HG03039 (cell line): ENCODE measurements around the gene HOXB8.

Experiments
- ATAC-seq: cut with Tn5 transposase; IDR thresholded peaks from one replicate; pipeline ENCODE4 v1.9.1; 2021; ENCODE audit warnings: mild to moderate bottlenecking, moderate library complexity; ENCODE audit not compliant: unreplicated experiment

Gene HOXB8

DNA sequence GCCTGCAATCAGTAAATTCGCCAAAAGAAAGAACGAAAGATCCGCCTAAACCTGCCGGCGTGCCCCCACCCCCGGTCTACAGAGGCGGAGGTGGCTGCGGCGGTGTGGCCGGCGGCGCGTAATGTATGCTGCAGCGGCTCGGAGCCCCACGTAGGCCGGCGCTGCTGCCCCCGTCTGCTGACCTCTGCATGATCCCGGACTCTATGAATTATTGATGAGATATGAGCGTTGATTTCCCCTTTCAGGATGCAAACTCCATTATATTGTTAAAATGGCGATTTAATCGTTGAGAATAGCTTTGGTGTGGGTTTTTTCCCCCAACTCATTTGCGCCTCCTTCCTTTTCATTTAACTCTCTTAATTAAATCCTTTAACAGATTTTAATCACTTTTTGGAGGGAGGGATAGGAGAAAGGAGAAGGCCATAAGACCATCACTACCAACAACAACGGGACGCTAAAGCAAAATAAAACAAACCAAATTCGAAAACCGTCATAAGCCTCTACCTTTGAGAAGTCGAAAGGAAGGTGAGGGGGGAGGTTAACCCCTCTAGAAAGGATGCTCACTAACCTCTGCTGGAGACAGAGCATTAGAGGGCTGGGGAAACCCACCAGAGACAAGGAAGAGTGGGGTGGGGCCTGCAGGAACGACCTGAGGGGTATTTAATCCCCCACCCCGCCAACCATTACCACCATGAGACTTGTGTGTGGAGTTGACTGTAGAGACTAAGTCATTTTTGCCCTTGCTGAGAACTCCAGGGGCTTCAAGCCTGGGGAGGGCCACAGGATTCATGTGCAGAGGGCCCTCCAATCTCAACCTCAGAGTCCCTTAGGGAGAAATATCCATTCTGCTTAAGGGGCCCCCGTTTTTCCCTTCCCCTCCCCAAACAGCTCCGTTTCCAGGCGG, 28.5 kb downstream of the HOXB8 start:
- ATAC-seq: no peak

DNA sequence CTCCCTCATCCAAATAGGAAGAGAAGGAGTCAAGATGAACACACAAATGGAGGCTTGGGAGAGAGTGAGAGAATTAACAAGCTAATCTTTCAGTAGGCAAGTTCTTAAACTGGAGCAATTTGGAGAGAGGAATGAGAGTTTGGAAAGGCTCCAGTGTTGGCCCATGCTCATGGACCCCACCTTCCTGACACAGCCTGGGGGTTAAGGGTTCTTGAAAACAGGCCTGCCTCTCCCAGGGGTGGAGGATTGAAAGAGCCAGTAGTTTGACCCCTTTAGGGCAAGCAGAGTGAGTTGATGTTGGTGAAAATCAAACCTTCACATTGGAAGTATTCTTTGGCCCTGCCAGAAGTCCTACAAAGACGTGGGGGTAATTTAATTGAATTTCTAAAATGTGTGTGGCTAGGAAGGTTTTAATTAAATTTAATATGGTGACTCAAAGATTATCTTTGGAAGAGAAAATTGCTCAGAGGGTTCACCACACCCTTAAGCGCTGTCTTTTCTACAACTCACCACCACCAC, 30.8 kb downstream of the HOXB8 start:
- no peak for ATAC-seq

DNA sequence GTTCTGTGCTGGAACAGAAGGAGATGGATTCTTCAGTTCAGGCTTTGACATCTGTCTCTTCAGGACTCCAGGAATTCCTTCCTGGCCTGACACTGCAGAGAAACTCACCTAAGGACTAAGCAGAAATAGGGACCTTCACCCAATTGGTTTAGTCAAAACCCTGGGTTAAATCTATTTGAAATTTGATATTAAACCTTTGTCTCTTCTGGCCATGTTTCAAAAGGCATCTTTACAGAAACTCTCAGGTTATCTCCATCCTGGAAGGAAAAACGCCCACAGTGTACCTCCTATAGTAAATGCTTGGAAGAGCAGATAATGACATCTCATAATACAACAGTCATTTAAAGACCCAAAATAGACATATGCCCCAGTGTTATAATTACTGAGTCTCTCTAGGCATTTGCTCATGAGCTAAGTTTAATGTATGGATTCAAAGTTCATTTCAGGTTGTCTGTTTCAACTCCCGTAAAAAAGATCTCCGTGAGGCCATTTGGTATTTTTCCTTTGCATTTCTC, 31.3 kb downstream of the HOXB8 start:
- no peak for ATAC-seq

DNA sequence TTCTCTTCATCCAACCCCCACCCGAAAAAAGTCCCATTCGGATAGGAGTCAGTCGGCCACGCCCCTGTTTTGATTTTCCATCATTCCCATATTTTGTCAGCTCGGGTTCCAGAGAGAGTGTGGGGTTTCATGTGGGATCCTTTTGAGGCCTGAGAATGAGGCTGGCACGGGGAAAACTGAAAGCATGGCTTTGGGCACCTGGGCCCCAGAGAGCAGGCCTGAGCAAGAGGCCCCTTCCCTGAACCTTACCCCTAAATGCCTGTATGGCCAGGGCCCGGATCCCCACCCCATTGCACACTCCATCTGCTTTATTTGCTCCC, 32.4 kb downstream of the HOXB8 start:
- ATAC-seq: no peak

DNA sequence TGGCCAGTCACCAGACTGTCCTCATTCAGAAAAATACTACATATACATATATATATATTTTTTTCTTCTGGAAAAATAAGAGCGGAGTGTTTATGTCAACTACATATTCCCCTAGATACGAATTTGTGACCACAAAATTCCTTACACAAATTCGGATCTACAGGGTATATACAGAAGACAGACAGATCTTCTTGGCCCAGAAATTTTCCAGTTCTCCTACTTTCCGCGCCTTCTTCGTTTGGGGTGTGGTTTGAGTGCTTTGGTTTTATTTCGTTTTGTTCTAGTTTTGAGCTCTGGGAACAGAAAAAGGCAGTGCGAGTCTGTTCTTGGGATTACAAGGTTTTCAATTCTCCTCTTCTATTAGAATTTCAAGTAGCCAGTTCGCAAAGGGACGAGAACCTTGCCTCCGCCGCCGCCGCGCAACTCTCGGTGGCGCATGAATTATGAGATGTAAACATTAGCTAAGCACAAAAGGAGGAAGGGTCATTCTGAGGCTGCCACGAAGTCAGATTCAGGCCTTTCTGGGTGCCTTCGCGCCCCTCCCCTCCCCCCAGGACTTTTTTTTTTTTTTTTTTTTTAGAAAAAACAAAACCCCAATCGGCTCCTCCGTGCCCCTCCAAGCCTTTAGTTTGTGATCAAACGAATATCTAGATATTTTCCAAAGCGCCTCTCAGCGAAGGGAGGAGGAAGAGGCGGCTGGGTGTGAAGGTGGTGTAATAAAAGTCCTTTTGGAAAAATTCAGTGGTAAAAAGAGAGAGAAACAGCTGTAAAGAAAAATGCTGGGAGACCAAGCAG, 35.1 kb downstream of the HOXB8 start:
- ATAC-seq: no peak

DNA sequence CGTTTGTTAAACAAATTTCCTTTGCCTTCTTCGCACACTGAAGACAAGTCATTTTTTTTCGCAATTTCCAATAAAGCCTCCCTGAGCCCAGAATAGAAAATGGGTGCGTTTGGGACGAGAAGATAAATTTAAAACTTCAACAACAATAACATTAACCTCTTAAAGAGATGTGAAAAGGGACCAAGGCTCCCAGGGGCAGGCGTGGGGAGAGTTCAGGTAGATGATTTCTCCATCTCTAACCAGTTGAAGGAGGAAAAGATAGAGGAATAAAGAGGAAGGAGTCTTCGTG, 35.7 kb downstream of the HOXB8 start:
- no peak for ATAC-seq

DNA sequence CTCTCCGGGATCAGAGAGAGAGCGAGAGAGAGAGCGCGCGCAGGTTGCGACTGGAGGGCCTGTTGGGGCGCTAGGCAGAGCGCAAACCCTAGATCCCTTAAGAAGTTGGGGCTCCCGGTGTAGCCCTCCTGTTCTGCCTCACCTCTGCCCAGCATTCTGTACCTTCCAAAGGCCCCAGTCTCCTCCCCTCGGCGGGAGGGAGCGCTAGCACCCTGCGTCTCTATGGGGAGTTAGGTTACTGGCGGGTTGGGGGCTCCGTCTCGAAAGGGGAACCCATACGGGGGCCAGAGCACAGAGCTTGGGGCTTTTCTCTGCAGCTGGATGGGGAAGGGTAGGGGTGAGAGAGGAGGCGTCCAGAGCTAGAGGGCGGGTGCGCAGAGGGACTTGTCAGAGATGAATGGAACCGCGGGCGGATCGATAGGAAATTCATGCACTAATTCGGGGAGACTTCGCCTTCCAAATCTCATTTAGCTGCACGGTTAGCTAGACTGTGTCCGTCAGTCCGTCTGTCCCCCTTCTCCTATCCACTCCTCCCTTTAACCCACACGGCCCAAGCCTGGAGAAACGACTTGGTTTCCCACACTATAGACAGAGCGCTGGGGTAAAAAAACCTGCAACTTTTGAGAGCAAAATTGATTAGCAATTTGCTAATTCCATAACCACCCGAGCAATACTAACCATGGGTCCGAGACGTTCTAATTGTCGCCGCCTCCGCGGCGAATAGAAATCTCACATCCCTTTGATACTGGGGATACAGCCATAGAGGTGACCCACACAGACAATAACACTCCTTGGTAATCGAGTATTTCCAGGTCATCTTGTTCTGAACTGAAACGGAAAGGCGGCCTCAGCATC, 36.2 kb downstream of the HOXB8 start:
- no peak for ATAC-seq

DNA sequence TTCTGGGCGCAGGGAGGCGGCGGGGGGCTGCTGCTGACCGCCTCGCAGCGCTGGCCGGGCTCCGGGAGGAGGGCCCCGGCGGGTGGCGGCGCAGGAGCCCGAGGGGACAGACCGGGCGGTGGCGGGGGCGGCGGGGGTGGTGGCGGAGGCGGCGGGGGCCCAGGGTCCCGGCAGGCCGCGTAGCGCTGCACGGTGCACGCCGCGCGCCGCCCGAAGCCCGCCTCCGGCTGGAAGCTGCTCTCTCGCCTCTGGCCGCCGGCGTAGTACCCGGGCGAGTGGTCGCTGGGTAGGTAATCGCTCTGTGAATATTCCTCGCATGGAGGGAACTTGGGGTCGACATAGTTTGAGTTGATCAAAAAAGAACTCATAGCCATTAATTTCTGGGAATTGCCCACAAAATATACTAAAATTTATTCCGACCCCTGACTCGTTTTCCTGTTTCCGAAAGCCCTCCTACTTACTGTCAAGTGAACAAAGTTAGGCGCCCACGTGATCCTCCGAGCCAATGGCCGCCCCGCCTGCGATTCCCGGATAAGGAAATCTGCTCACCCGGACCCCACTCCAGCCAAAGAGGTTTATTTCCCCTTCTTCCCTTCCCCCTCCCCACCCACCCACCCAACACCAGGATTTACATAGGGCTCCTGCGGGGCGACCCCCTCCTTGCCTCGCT, 37.0 kb downstream of the HOXB8 start, which contains the start of gene HOXB4:
Gene HOXB4 (minus strand): TSS at position 405 of the 670 bp plus-strand sequence. CDS start 31 bp downstream, at position 374.
- no peak for ATAC-seq

DNA sequence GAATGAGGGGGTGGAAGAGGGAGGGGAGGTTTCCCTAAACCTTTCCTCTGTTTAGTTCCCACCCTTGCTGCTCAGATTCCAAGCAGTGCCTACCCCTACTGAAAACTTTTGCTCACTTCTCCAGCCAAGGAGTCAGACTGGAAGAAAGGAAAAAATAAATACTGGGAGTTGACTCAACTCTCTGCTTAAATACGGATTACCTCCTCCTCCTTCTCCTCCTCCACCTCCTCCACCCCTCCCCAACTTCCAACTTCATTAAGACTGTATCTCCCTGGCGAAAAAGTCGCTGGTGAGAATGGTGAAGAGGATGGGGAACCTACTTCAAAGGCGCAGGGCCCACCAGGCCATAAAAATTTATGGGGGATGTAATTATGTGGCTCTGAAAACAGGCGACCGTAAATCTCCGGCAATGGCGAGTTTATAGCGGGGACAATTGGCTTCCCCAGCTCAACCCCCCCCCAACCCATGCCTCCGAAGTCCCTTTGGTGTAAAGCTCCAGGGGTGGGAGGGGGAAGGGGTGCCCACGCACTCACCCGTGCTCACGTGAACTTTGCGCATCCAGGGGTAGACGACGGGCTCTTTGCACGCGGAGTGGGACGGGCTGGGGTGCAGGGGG, 37.7 kb downstream of the HOXB8 start:
- ATAC-seq: no peak

DNA sequence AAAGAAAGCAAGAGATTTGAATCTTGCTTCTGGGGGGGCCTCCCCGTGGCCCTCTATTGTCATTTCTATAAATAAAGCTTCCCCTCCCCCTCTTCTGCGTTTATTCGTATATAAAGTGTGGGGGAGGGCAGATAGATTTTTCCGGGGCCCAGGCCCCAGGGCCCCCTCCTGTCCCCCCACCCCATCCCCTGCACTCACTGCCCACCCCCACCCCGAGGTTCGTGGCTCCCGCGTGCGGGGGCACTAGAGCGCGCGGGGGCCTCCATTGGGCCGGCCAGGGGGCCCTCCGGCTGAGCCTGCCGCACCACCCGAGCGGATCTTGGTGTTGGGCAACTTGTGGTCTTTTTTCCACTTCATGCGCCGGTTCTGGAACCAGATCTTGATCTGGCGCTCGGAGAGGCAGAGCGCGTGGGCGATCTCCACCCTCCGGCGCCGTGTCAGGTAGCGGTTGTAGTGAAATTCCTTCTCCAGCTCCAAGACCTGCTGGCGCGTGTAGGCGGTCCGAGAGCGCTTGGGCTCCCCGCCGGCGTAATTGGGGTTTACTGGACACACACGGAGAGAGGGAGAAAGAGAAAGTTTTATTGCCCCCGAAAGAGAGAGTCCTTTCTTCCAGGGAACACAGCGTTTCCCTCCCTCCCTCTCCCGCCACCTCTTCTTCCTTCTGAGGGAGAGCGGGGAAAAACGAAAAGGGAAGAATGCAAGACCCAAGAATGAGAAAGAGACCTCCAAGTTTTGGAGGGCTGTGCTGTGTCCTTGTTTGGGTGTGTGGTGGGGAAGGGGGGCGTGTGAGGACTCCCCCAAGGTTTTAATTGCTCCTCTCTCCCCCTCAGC, 38.4 kb downstream of the HOXB8 start:
- no peak for ATAC-seq

DNA sequence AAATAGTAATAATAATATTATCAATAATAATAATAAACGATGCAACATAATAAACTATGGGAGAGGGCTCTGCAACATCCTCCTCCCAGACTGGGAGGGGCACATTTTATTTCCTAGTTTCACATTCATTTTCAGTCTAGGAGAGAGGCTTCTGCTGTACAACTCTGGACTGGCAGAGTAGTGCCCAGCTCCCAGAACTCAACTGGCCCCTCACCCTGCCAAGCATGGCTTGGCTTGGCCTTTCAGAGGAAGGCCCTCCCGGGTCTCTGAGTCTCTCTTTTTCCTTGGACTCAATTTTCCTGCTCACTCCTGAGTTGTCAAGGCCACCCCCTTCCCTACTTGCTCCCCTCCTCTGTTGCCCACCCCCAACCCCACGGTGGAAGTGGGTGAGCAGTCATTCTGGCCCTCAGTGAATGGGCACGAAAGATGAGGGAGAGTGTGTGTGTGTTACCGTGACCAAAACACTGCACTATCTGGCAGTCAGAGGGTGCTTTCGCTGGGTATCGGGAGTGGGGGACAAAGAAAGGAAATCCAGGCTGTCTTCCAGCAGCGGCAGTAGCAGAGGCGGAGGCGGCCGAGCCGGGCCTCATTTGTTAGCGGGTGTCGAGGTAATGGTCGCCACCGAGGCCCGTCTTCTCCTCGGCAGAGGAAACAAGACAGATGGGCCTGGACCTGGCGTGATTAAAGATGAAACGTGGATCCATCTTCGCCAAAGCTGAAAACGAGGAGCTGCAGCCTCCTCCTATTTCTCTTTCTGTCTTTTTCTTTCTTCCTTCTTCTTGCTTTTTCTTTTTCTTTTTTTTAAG, 39.2 kb downstream of the HOXB8 start:
- no peak for ATAC-seq

DNA sequence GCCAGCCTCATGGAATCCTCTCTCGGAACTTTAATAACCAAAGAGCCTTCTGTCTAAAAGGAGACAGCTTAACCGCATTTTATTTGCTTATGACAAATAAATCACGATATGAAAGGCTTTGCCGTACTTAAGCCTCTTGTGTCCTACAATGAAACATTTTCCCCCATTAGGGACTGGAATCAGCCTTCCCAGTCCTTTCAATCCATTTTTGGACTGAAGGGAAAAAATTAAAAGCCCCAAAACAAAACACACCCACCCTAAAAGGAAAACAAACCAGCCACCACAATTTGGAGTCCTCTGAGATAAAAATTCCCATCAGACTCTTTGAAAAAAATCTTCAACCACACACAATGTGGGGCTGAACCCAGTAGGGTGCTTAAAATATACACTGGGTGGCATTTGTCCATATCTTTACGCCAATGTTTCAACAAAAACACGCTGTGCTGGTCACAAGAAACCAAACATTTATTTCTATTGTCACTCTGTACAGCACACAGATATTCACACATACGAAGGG, 40.0 kb downstream of the HOXB8 start:
- no peak for ATAC-seq

DNA sequence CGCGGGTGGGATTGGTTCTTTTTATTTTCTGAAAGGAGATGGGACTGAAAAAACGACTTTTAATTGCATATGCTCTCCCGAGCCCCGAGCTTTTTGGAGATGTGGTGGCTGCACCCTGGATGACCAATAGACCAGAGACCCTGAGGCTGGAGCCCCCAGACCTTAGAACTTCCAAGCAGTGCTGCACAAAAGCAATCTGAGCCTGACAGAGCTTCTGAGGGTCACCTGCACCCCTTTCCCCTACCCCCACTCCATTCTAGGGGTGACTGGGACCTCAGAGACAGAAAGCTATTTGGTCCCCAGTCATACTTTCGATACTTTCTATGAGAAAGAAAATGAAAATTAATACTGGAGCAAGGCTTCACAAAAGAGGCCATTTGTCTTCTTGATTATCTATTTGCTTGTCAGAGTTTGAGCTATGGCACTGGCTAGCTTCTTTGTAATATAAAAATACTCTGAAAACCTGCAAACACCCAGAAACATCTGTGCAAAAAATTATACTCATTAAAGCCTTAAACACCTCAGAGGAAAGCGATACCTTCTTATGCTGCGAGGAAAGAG, 40.5 kb downstream of the HOXB8 start:
- ATAC-seq: no peak

DNA sequence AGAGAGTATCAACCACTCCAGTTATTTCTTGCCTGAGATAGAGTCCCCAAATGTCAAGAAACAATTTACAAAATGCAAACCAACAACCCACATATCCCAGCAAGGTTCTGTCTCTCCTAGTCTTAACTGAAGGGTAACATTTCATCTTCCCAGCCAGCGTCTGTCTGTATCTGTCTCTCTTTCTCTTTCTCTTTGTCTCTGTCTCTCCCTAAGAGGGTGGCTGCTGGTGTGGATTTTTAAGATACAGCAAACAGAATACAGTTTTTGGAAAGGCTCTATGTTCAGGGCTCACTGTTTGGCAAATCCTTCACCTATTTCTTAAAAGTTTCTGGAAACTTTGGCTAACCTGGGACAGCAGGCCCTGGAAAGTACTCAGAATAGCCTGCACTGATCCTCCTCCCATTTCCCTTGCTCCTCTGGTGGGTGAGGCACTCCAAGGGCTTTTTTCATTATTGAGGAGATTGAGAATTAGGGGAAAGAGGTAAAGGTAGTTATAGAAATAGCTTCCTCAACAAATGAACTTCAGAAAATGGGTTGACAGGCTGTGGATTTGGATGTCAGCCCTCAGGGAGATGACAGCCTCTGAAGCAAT, 43.2 kb downstream of the HOXB8 start:
- ATAC-seq: no peak

DNA sequence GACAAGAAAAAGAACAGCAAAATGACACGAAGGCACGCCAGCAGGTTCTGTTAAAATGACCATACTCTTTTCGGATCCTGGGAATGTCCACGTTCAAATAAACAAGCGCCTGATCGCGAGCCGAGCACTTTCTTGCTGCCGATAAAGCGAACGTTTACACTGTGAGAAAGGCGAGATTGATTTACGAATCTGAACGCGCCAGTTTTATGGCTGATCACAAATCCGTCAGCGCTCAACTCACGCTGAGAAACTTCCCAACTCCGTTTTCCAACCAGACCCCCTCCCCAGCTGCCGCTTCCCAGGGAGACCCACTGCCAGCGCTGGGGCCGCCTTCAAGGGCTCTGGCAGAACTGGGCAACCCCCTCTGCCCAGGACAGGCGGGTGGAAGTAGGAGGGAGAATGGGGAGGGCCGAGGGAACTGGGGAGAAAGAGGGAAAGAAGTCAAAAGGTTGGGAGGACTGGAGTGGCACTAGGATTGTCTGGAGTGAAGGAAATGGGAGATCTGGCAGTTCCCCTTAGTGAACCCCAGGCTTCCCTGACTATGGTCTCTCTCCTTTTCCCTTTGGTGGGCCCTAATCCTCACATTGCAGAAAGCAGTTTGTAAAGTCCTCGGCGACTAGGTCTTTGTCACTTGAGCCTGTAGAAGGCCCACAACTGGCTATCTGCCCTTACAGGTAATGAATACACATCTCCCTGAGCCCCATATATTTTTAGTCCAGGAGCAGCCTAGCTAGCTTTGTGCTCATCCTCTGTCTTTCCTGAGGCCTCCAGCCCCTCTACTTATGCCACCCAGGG, 43.9 kb downstream of the HOXB8 start:
- no peak for ATAC-seq

DNA sequence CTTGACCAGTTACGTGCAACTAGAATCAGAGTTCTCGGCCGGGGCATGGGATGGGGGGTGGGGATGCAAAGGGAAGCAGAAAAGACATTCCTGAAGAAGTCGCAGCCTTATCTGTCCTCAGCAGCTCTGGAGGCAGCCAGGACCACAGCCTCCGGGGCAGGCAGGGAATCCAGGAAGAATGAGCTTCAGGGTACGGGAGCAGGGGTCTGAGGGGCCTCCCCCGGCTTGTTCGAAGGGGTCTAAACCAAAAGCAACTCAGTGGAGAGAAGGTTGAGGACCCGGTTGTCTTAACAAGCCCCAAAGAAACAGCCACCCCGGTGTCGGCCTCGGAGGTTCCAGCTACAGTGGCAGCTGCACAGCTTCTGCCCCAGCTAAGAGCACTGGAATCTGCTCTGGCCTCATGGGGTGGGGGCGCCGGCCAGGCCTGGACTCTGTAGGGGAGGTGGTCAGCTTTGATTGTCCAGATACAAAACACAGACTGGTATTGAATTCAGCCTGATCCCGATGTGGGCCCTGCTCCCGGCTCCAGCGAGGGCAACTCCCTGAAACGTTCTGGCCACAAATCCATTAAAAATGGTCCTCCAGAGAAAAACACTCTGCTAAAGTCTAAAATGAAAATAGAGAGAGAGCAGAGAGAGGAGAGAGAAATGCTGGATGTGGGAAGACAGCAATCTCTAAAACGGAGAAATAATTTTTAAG, 44.6 kb downstream of the HOXB8 start:
- ATAC-seq: no peak
